Head of caudate nucleus (tissue), 42 donors: ENCODE measurements around the gene CH25H.

Source experiments
- DNase-seq, 42 donors: peaks; one replicate each; pipeline versions ENCODE4 v3.0.0 to v3.0.0-alpha.2; 2020 to 2021; ENCODE audit warnings: mixed read lengths in 7 of 42
- intact Hi-C: fragments of 100-400 bp; cut with DNase I; formaldehyde crosslinking; loops from one replicate; pipeline ENCODE4 v1.15.0; 2022

Gene CH25H

GRCh38 chr10:89236226-89236797 lies 29.2 kb upstream of the CH25H start:
- intact Hi-C loops, result no loop called here
- DNase-seq, result no peak

GRCh38 chr10:89235073-89235798 lies 28.1 kb upstream of the CH25H start:
- DNase-seq, result peak; percentile 14 to 85 (median 62)
- intact Hi-C loops, result no loop called here

GRCh38 chr10:89233033-89233432 lies 25.9 kb upstream of the CH25H start:
- intact Hi-C loops, result no loop called here
- DNase-seq, result peak in 6 of 42 donors; percentile 26 to 65 (median 46)

GRCh38 chr10:89228962-89229361 lies 21.8 kb upstream of the CH25H start:
- intact Hi-C loops, result no loop called here
- DNase-seq, result no peak

GRCh38 chr10:89228146-89228545 lies 21.0 kb upstream of the CH25H start:
- DNase-seq, result no peak

GRCh38 chr10:89226891-89227290 lies 19.8 kb upstream of the CH25H start:
- intact Hi-C loops, result no loop called here

More at GRCh38 chr10:89228146-89228545, 21.0 kb upstream of the CH25H start:
- intact Hi-C loops, result no loop called here

GRCh38 chr10:89224739-89225443 lies 17.8 kb upstream of the CH25H start:
- DNase-seq, result peak in 34 of 42 donors; percentile 40 to 86 (median 62)
- intact Hi-C loops, result no loop called here

More at GRCh38 chr10:89226891-89227290, 19.8 kb upstream of the CH25H start:
- DNase-seq, result no peak

GRCh38 chr10:89221919-89222318 lies 14.8 kb upstream of the CH25H start:
- no peak for DNase-seq
- intact Hi-C loops, result no loop called here

- peak in 41 of 42 donors; percentile 21 to 85 (median 68) for DNase-seq
- intact Hi-C loops, result loop anchor here (5.0 to 10.0 kb wide), 4 partner anchors 33 to 385 kb away; partner anchors contain the start of genes IFIT1 and LIPA
These were observed 12.5 kb upstream of the CH25H start for GRCh38 chr10:89219513-89220218.

GRCh38 chr10:89217057-89217990 lies 10.2 kb upstream of the CH25H start:
- intact Hi-C loops, result loop anchor here (5.0 to 10.0 kb wide), 4 partner anchors 35 to 383 kb away; partner anchors contain the start of genes IFIT1 and LIPA
- peak in 40 of 42 donors; percentile 23 to 94 (median 73) for DNase-seq

- intact Hi-C loops, result loop anchor here (5.0 to 10.0 kb wide), 4 partner anchors 36 to 381 kb away; partner anchors contain the start of genes IFIT1 and LIPA
- DNase-seq, result no peak
These were observed 8.9 kb upstream of the CH25H start for GRCh38 chr10:89216056-89216455.

- intact Hi-C loops, result loop anchor here (5.0 to 10.0 kb wide), 4 partner anchors 37 to 381 kb away; partner anchors contain the start of genes IFIT1 and LIPA
- peak in 2 of 42 donors; percentile 60 to 62 for DNase-seq
These were observed 8.4 kb upstream of the CH25H start for GRCh38 chr10:89215511-89215910.

GRCh38 chr10:89214566-89215165 lies 7.5 kb upstream of the CH25H start:
- intact Hi-C loops, result loop anchor here (5.0 to 10.0 kb wide), 4 partner anchors 38 to 380 kb away; partner anchors contain the start of genes IFIT1 and LIPA
- no peak for DNase-seq

GRCh38 chr10:89213191-89213808 lies 6.2 kb upstream of the CH25H start:
- peak in 1 of 42 donors; percentile 11 for DNase-seq
- intact Hi-C loops, result loop anchor here (2.0 to 10.0 kb wide), 2 partner anchors 182 to 378 kb away; no protein-coding TSS in a partner anchor

GRCh38 chr10:89210794-89211425 lies 3.8 kb upstream of the CH25H start:
- intact Hi-C loops, result loop anchor here (10.0 kb wide), 1 partner anchor 376 kb away; no protein-coding TSS in a partner anchor
- DNase-seq, result no peak

- no peak for DNase-seq
- intact Hi-C loops, result loop anchor here (10.0 kb wide), 1 partner anchor 375 kb away; no protein-coding TSS in a partner anchor
These were observed 2.6 kb upstream of the CH25H start for GRCh38 chr10:89209718-89210117.
